ENCODE results near the gene AMBP.

AMBP gene

DNA sequence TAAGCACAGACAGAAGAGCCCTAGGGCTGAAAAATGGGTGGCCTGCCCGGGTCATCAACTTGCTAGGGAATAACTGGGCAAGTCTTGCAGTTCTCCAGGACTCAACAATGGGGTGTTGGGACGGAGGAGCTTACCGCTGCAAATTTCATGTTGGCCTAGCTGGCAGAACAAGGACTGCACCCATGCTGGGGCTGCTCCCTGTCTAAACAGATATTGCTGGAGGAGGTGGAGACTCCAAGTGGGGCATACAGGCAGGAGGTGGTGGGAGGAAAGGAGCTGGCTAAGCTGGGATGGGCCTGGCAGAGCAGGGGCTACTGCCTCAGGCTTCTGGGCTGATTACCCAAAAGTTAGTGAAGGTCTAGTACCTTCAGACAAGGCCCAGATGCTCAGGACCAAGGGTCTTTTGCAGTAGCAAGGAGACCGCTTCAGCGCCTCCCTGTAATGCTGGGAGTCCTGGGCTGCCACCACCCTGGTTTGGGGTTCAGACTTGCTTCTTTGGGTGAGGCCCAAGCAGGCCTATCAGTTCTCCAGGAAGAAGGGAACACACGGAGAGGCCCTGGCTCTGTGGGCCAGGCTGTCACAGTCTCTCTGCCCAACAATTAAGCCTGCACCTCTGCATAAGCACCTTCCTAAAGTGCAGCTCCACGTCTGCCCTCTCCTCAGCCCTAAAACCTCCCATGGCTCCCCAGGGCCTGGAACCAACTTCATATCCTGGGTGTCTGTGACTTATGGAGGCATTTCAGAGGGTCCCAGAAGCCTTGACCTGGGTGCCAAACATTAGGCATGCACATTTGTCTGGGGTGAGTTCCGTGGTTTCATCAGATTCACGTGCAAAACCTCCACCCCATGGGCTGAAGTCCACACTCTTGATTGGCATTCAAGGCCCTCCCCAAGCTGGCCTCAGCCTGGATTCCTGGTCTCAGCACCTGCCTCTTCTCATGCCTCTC is 45.2 kb upstream of the AMBP start:
- H3K27me3 ChIP-seq (replicated peaks): peaks cover 12% of the 10 kb centered on the region
- no peaks in the 10 kb centered on the region for H3K36me3 ChIP-seq (replicated peaks)
- no peak for DNase-seq
- no peak overlapping the region for H3K4me3 ChIP-seq (ENCODE audit: low read depth, low read length)
- TF ChIP-seq, protein P1, sequence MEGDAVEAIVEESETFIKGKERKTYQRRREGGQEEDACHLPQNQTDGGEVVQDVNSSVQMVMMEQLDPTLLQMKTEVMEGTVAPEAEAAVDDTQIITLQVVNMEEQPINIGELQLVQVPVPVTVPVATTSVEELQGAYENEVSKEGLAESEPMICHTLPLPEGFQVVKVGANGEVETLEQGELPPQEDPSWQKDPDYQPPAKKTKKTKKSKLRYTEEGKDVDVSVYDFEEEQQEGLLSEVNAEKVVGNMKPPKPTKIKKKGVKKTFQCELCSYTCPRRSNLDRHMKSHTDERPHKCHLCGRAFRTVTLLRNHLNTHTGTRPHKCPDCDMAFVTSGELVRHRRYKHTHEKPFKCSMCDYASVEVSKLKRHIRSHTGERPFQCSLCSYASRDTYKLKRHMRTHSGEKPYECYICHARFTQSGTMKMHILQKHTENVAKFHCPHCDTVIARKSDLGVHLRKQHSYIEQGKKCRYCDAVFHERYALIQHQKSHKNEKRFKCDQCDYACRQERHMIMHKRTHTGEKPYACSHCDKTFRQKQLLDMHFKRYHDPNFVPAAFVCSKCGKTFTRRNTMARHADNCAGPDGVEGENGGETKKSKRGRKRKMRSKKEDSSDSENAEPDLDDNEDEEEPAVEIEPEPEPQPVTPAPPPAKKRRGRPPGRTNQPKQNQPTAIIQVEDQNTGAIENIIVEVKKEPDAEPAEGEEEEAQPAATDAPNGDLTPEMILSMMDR (IDR thresholded peaks at IDR 0.05; ENCODE audit: low read depth, low read length, missing control alignments): no peak
- in situ Hi-C loops (cut with HindIII; ENCODE audit: low pct_ligation_motif_present, low sequenced_read_pairs): no loop called here
- H3K27ac ChIP-seq: no peak overlapping the region

DNA sequence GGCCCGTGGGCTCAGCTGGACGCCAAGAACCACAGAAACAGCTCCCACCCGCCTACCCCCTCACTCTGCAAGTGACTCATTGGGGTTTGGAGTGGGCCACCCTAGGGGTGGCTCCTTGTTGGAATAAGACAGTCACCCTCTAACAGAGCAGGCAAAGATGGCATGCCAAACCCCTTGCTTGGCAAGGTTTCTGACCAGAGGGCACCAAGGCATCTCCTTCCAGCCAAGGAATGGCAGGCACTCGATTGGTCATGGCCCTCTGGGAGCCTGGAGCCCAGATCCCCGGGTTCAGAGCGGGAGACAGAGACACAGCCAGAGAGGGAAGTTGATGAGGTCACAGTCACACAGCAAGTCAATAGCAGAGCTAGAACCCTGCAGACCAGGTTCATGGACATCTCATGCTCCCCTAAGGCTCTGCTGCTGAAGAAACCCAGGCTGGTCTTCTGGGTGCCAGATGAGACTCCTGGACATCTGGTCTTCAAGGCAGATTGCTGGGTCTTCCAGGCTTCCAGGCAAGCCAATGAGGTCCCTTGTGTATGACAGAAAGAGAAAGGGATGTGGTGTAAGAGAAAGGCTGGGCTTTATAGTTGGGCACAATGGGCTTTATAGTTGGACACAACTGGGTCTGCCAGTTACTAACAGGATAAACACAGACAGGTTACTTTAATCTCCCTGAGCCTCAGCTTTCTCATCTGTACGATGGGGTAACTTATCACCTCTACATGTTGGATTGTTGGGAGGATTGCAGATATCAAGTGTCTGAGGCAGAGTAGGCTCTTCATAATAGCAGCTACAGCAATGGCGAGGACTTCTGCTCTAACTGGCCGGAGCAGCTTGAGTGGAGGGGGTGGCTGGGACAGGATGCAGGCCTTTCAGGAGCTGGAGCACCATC is 44.3 kb upstream of the AMBP start:
- in situ Hi-C loops (cut with HindIII; ENCODE audit: low pct_ligation_motif_present, low sequenced_read_pairs): no loop called here
- TF ChIP-seq, protein P1 (IDR thresholded peaks at IDR 0.05; ENCODE audit: low read depth, low read length, missing control alignments): no peak
- DNase-seq: no peak
- no peak overlapping the region for H3K27ac ChIP-seq
- H3K27me3 ChIP-seq (replicated peaks): peaks cover 19% of the 10 kb centered on the region
- no peaks in the 10 kb centered on the region for H3K36me3 ChIP-seq (replicated peaks)
- no peak overlapping the region for H3K4me3 ChIP-seq (ENCODE audit: low read depth, low read length)

DNA sequence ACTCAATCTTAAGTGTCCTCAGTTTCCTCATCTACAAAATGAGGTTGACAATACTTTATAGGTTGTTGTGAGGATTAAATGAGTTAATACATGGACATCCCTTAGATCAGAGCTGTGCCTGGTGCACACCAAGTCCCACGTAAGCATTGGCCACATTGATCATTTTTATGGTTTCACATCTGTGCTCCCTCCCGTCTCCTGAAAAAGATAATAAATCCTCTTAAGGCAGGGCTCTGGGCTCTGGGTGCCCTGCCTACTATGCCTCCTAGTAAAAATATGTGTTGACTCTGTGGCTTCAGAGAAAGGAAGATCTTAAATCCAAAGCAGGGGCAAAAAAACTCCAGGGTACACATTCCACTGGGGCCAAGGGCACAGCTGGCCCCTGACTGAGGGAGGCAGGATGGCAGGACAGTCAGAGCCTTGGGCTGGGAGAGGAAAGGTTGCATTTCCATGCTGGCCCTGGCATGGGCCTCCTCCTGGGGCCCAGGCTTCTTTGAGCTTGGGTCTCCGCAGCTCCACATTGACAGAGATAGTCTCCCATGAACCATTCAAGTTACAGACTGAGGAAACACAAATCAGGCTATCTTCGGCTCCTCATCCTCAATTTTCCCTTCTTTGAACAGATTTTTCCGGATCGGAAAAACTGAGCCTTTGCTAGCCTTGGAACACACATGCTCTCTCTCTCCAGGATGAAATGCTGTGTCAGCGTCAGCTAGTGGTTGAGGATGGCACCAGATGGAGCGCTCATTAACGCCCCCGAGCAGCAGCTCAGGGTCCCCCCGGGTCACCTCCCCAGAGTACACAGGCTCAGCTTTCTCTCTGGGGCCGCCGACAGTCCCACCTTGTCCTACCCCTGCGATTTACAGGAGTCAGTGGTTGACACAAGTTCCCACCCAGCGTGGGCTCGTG is 43.4 kb upstream of the AMBP start:
- TF ChIP-seq, protein P1 (IDR thresholded peaks at IDR 0.05; ENCODE audit: low read depth, low read length, missing control alignments): no peak
- H3K27me3 ChIP-seq (replicated peaks): peaks cover 20% of the 10 kb centered on the region
- H3K36me3 ChIP-seq (replicated peaks): no peaks in the 10 kb centered on the region
- H3K4me3 ChIP-seq (ENCODE audit: low read depth, low read length): no peak overlapping the region
- no peak for DNase-seq
- in situ Hi-C loops (cut with HindIII; ENCODE audit: low pct_ligation_motif_present, low sequenced_read_pairs): no loop called here
- H3K27ac ChIP-seq: no peak overlapping the region

DNA sequence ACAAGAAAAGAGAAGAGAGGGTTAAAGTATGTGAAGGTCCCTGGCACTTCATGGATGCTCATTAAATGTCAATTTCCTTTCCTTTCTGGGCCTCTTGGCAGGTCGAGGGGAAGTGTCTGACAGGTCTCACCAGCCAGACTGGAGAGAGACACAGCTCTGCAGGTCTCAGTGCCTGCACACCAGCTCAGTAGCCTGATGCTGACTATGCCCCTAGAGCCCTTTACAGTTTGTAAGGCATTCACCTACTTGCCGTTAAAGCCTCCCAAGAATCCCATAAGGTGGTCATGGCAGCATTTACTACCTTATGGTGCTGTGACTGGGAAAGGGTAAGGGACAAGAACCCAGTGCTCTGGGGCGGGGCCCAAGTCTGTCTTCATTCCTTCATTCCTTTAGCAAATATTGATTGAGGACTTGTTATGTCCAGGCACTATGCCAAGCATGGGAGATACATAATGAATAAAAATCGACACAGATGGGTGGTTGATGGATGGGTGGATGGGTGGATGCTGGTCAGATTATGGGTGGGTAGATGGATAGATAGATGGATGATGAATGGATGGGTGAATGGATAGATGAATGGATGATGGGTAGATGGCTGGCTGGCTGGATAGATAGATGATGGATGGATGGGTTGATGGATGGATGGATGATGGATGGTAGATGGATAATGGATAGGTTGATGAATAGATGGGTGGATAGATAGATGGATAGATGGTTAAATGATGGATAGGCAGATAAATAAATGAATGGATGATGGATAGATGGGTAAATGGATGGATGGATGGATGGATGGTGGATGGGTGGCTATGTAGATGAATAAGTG is 42.3 kb upstream of the AMBP start:
- no peak overlapping the region for H3K27ac ChIP-seq
- DNase-seq: no peak
- in situ Hi-C loops (cut with HindIII; ENCODE audit: low pct_ligation_motif_present, low sequenced_read_pairs): no loop called here
- peaks cover 26% of the 10 kb centered on the region for H3K27me3 ChIP-seq (replicated peaks)
- no peaks in the 10 kb centered on the region for H3K36me3 ChIP-seq (replicated peaks)
- H3K4me3 ChIP-seq (ENCODE audit: low read depth, low read length): no peak overlapping the region
- TF ChIP-seq, protein P1 (IDR thresholded peaks at IDR 0.05; ENCODE audit: low read depth, low read length, missing control alignments): no peak

Data from brain microvascular endothelial cell (primary cell).